Measurements from ENCODE around the gene MS4A10.

- TF ChIP-seq GATA3 (IDR thresholded peaks at IDR 0.05; ENCODE audit: low read depth, low read length) (no peak), GATA2 (IDR thresholded peaks at IDR 0.05; ENCODE audit: low read depth, low read length) (no peak)
These were observed 25.4 kb downstream of the MS4A10 start for GRCh38 chr11:60810569-60810968.

All from SH-SY5Y (cell line).